ENCODE data around the gene RNF167.

- TF ChIP-seq CTCF (IDR thresholded peaks at IDR 0.05; ENCODE audit: low read depth, low read length) (no peak), POLR2A (IDR thresholded peaks at IDR 0.05; ENCODE audit: extremely low read depth, insufficient read length) (peak; percentile 16)
These were observed 9.4 kb downstream of the RNF167 start for GRCh38 chr17:4949321-4950074.
